Uterus (tissue), 4 donors: ENCODE data around the gene ILF3. TPM values are rescaled to one million over a fixed set of nuclear protein-coding genes. Genes with fewer than 3 reads are reported as not detected.

ENCODE experiments used
- DNase-seq, 2 donors: peaks; one replicate each; pipeline ENCODE4 v3.0.0-alpha.2; 2019 to 2020
- H3K27ac ChIP-seq, 2 donors: fragments of 200-600 bp; sonication (generic); 1 replicate in 1 of 2; 2 replicates in 1 of 2; pipeline ENCODE4 v1.5.1; 2016 to 2018
- H3K27me3 ChIP-seq, 2 donors: fragments of 200-600 bp; sonication (generic); one replicate each; pipeline ENCODE4 v1.5.1; 2018 to 2019; ENCODE audit warnings: control low read depth in 1 of 2
- H3K36me3 ChIP-seq, 2 donors: fragments of 200-600 bp; sonication (generic); one replicate each; pipeline ENCODE4 v1.5.1; 2019; ENCODE audit warnings: control low read depth in 1 of 2
- H3K4me1 ChIP-seq, 2 donors: fragments of 200-600 bp; sonication (generic); one replicate each; pipeline ENCODE4 v1.5.1; 2018 to 2019; ENCODE audit warnings: control low read depth in 1 of 2
- H3K4me3 ChIP-seq, 2 donors: fragments of 200-600 bp; sonication (generic); 1 replicate in 1 of 2; 2 replicates in 1 of 2; pipeline ENCODE4 v1.5.1; 2018 to 2019; ENCODE audit warnings: mild to moderate bottlenecking in 1 of 2
- H3K9me3 ChIP-seq, 2 donors: fragments of 200-600 bp; sonication (generic); one replicate each; pipeline ENCODE4 v1.5.1; 2019; ENCODE audit warnings: control low read depth in 1 of 2
- CTCF ChIP-seq, 4 experiments: fragments of 200-600 bp in 2 of 4; fragments of 450-650 bp in 2 of 4; sonication (generic) in 2 of 4; IDR thresholded peaks; one replicate each; pipeline ENCODE4 v1.5.1; 2016 to 2019; ENCODE audit warnings: antibody characterized with exemption in 4 of 4, mild to moderate bottlenecking in 2 of 4, moderate library complexity in 1 of 4
- POLR2A ChIP-seq, 2 donors: fragments of 450-650 bp; IDR thresholded peaks; one replicate each; pipeline ENCODE4 v1.6.1; 2016; ENCODE audit warnings: antibody characterized with exemption in 2 of 2, mild to moderate bottlenecking in 1 of 2, moderate library complexity in 1 of 2
- intact Hi-C: fragments of 100-400 bp; cut with DNase I; formaldehyde crosslinking; loops from one replicate; pipeline ENCODE4 v1.15.1; 2023; ENCODE audit warnings: low total_unique reads
- total RNA-seq, 4 donors: library from RNA; depleted of rRNA in 3 of 4; stranded (reverse); fragments of >200 nt in 3 of 4; gene quantifications; one replicate each; pipeline versions ENCODE4 v1.1.0 to v1.2.4, GENCODE V29; 2014 to 2023
- donor health status: DM: yes; HTN: yes; CAD: no.

Gene ILF3
- total RNA-seq, 4 donors from 2014 or later, result 57.1 to 282 (median 138) TPM

- no peak for DNase-seq
- Histone ChIP-seq H3K9me3 (no peaks in the 10 kb centered on the region), H3K36me3 (no peaks in the 10 kb centered on the region), H3K27me3 (no peaks in the 10 kb centered on the region), H3K4me3 (no peak overlapping the region), H3K4me1 (peaks cover 0 to 5% of the 10 kb centered on the region in 2 donors), H3K27ac (no peak overlapping the region)
- intact Hi-C loops, result loop anchor here (5.0 kb wide), 1 partner anchor 59 kb away; no protein-coding TSS in a partner anchor
- no peak for TF ChIP-seq POLR2A (IDR thresholded peaks at IDR 0.05)
- no peak for TF ChIP-seq CTCF (IDR thresholded peaks at IDR 0.05)
Measured at GRCh38 chr19:10641248-10641647, 12.9 kb upstream of the ILF3 start.

GRCh38 chr19:10642473-10643171, 11.5 kb upstream of the ILF3 start:
- Histone ChIP-seq H3K9me3 (no peaks in the 10 kb centered on the region), H3K36me3 (no peaks in the 10 kb centered on the region), H3K4me3 (no peak overlapping the region), H3K27me3 (no peaks in the 10 kb centered on the region), H3K4me1 (peaks cover 0 to 5% of the 10 kb centered on the region in 2 donors), H3K27ac (no peak overlapping the region)
- intact Hi-C loops, result loop anchor here (5.0 kb wide), 1 partner anchor 60 kb away; no protein-coding TSS in a partner anchor
- DNase-seq, result no peak
- TF ChIP-seq POLR2A (IDR thresholded peaks at IDR 0.05), result no peak
- no peak for TF ChIP-seq CTCF (IDR thresholded peaks at IDR 0.05)

- Histone ChIP-seq H3K9me3 (no peaks in the 10 kb centered on the region), H3K27me3 (no peaks in the 10 kb centered on the region), H3K4me1 (peaks cover 0 to 5% of the 10 kb centered on the region in 2 donors), H3K36me3 (no peaks in the 10 kb centered on the region), H3K27ac (peak overlapping the region; percentile 53 to 55), H3K4me3 (no peak overlapping the region)
- intact Hi-C loops, result loop anchor here (5.0 kb wide), 1 partner anchor 61 kb away; no protein-coding TSS in a partner anchor
- DNase-seq, result no peak
- no peak for TF ChIP-seq POLR2A (IDR thresholded peaks at IDR 0.05)
- no peak for TF ChIP-seq CTCF (IDR thresholded peaks at IDR 0.05)
Measured at GRCh38 chr19:10643172-10643967, 10.8 kb upstream of the ILF3 start.

GRCh38 chr19:10643968-10644259, 10.2 kb upstream of the ILF3 start:
- Histone ChIP-seq H3K9me3 (no peaks in the 10 kb centered on the region), H3K27ac (peak overlapping the region; percentile 53 to 55), H3K4me1 (peaks cover 0 to 5% of the 10 kb centered on the region in 2 donors), H3K4me3 (no peak overlapping the region), H3K27me3 (no peaks in the 10 kb centered on the region), H3K36me3 (no peaks in the 10 kb centered on the region)
- no peak for TF ChIP-seq POLR2A (IDR thresholded peaks at IDR 0.05)
- TF ChIP-seq CTCF (IDR thresholded peaks at IDR 0.05), result no peak
- intact Hi-C loops, result loop anchor here (5.0 kb wide), 1 partner anchor 62 kb away; no protein-coding TSS in a partner anchor
- no peak for DNase-seq
